GM10248 (cell line): ENCODE data around the gene SEMA3G.

Experiments used
- CTCF ChIA-PET: fragments of 300-600 bp; sonication (Branson Sonifier 250); formaldehyde crosslinking; extraction: SDS; loops from one replicate; lab custom pipeline; 2021; ENCODE audit warnings: antibody characterized with exemption; lab: Yijun Ruan, JAX
- POLR2A ChIA-PET: fragments of 350-650 bp; sonication (Branson Sonifier 250); formaldehyde crosslinking; extraction: SDS; loops from one replicate; lab custom pipeline; 2020; ENCODE audit warnings: antibody characterized with exemption; lab: Yijun Ruan, JAX
- DNase-seq: peaks from one replicate; pipeline ENCODE4 v3.0.0; 2012; ENCODE audit errors: extremely low spot score
- CTCF ChIP-seq: IDR thresholded peaks from 2 replicates; pipeline ENCODE4 v1.5.1; 2012; ENCODE audit warnings: mild to moderate bottlenecking, low read depth; ENCODE audit errors: extremely low read depth, missing control alignments, control extremely low read depth

SEMA3G gene

GRCh38 chr3:52441091-52441771 is 3.7 kb downstream of the SEMA3G start:
- no peak for DNase-seq
- ChIA-PET POLR2A (no interaction called here), CTCF (interaction anchor here (17.8 kb wide), 1 partner anchor 11 kb away, joined by 345 read pairs; no protein-coding TSS in a partner anchor)
- TF ChIP-seq CTCF = no peak

GRCh38 chr3:52440671-52441070 is 4.2 kb downstream of the SEMA3G start:
- ChIA-PET POLR2A (no interaction called here), CTCF (interaction anchor here (17.8 kb wide), 1 partner anchor 11 kb away, joined by 345 read pairs; no protein-coding TSS in a partner anchor)
- TF ChIP-seq CTCF = no peak
- DNase-seq = no peak

- DNase-seq = no peak
- CTCF ChIA-PET = interaction anchor here (17.8 kb wide), 1 partner anchor 10 kb away, joined by 345 read pairs; no protein-coding TSS in a partner anchor
- TF ChIP-seq CTCF = no peak
- POLR2A ChIA-PET = no interaction called here
These were observed 4.7 kb downstream of the SEMA3G start for GRCh38 chr3:52440249-52440551.

- ChIA-PET POLR2A (no interaction called here), CTCF (interaction anchor here (0.6 to 20.1 kb wide), 4 partner anchors 6 to 219 kb away, joined by 3 to 345 read pairs (median 174); partner anchors contain the start of genes SEMA3G and TNNC1)
- no peak for TF ChIP-seq CTCF
- no peak for DNase-seq
These were observed 5.3 kb downstream of the SEMA3G start for GRCh38 chr3:52439426-52440248.

- no peak for DNase-seq
- POLR2A ChIA-PET = no interaction called here
- TF ChIP-seq CTCF = no peak
- CTCF ChIA-PET = interaction anchor here (1.0 to 20.1 kb wide), 3 partner anchors 7 to 218 kb away, joined by 3 to 345 read pairs (median 345); partner anchors contain the start of genes SEMA3G and TNNC1
These were observed 6.1 kb downstream of the SEMA3G start for GRCh38 chr3:52438579-52439425.

- no peak for TF ChIP-seq CTCF
- no peak for DNase-seq
- ChIA-PET CTCF (interaction anchor here (17.8 to 20.1 kb wide), 2 partner anchors 8 kb away, joined by 345 read pairs; partner anchors contain the start of genes SEMA3G and TNNC1), POLR2A (no interaction called here)
These were observed 6.9 kb downstream of the SEMA3G start for GRCh38 chr3:52438104-52438376.
